ENCODE results near the gene SUN2.

The SUN2 gene

DNA sequence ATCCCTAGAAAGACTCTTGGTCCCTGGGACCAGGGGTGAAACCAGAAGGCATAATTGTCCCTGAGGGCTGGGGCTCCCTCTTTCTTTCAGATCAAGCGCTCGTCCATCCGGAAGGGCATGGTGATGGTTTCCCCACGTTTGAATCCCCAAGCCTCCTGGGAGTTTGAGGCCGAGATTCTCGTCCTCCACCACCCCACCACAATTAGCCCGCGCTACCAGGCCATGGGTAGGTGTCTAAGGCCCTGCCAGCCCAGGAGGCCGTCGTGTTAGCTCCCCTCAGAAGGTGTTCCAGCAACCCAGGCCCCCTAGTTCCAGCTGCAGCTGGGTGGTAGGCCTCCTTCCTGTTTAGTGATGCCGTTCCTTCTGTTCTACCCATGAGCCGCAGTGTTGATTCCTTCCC lies 28.7 kb downstream of the SUN2 start:
- Mint-ChIP-seq H3K4me3 (no peak overlapping the region), H3K9me3 (ENCODE audit: low read depth) (no peaks in the 10 kb centered on the region), H3K4me1 (ENCODE audit: low read depth) (peaks cover 9% of the 10 kb centered on the region), H3K27ac (no peak overlapping the region), H3K27me3 (no peaks in the 10 kb centered on the region), H3K36me3 (peaks cover 6% of the 10 kb centered on the region)

DNA sequence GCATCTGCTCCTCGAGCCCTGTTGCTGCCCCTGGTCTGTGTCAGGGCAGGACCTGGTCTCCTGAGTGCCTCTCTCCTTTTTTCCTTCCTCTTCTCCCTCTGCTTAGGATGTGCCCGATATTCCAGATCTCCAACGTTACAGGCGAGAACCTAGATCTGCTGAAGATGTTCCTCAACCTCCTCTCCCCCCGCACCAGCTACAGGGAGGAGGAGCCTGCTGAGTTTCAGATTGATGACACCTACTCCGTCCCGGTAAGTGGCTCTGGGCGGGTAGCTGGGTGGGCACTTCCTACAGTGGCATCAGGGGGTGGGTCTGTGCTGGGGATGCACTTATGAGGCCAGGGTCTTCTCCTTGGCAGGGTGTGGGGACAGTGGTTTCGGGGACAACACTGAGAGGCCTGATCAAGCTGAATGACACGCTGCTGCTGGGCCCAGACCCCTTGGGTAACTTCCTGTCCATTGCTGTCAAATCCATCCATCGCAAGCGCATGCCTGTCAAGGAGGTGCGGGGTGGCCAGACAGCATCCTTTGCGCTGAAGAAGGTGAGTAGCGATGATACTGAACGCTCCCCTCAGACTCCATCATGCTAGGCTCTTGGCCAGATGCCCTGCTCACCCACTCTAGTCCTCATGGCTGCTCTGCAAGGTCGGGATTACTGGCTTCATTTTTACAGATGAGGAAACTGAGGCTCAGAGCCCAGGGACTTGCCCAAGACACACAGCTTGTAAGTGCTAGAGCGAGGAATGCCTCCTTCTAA lies 29.7 kb downstream of the SUN2 start:
- peak overlapping the region; percentile 83 for H3K27ac Mint-ChIP-seq
- peaks cover 6% of the 10 kb centered on the region for H3K36me3 Mint-ChIP-seq
- H3K4me3 Mint-ChIP-seq: no peak overlapping the region
- peaks cover 7% of the 10 kb centered on the region for H3K4me1 Mint-ChIP-seq (ENCODE audit: low read depth)
- no peaks in the 10 kb centered on the region for H3K9me3 Mint-ChIP-seq (ENCODE audit: low read depth)
- no peaks in the 10 kb centered on the region for H3K27me3 Mint-ChIP-seq

DNA sequence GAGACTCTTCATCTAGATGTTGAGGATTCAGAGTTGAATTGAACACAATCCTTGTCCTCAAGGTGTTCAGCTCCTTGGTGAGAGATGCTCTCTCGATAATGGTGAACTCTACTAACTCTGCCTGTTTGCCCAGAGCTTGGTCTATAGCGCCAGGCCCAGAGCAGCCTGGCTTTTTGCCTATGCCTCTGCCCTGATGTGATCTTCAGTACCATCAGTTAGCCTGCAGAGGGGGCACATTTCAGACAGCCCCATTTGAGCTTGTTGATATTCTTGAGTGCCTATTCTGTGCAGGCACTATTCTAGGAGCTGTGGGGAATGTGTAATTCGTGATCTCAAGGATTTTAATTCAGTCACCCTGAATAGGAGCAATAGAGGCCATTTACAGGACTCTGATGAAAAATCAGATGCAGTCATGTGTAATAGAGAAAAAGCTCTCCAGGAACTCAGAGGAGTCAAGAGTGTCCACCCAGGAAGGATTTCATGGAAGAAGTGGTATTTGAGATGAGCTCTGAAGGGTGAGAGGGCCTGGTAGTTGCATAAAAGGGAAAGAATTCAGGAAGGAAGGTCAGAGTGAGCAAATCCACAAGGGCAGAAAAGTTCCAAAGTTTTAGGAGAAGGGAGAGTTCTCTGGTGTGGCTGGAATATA lies 30.7 kb downstream of the SUN2 start:
- no peaks in the 10 kb centered on the region for H3K9me3 Mint-ChIP-seq (ENCODE audit: low read depth)
- H3K36me3 Mint-ChIP-seq: peaks cover 6% of the 10 kb centered on the region
- no peaks in the 10 kb centered on the region for H3K27me3 Mint-ChIP-seq
- H3K4me3 Mint-ChIP-seq: no peak overlapping the region
- peaks cover 7% of the 10 kb centered on the region for H3K4me1 Mint-ChIP-seq (ENCODE audit: low read depth)
- H3K27ac Mint-ChIP-seq: peak overlapping the region; percentile 83

DNA sequence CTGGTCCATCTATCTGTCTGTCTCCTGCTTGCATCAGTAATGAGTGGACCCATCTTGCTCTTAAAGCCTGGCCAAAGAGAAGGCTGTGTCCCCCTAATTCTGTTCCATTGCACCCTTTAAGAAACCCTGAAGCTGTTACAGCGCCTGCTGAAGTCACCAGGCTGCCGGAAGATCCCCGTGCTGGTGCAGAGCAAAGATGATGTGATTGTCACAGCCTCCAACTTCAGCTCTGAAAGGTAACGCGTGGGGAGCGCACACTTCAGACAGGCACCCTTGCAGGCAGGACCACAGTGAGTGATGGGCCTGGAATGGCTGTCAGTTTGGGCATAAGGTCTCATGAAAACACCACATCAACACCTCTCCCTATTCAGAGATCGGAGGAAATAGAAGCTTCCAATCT lies 31.6 kb downstream of the SUN2 start:
- no peaks in the 10 kb centered on the region for H3K27me3 Mint-ChIP-seq
- no peak overlapping the region for H3K27ac Mint-ChIP-seq

DNA sequence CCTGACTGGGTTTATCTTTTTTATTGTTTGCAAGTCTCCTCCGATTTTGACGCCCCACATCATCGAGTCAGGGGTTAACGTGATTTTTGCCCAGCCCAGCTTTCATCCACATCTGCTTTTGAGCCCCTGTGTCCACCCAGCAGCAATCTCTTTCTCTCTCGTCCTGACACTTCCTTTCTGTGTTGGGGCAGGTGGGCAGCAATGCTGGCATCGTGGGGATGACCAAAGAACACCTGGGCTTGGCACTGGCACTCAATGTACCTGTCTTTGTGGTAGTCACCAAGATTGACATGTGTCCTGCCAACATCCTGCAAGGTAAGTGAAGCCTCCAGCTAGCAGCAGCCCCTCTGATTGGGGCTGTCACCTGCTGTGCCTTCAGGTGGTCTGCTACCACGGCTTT lies 34.2 kb downstream of the SUN2 start:
- no peak overlapping the region for H3K4me3 Mint-ChIP-seq
- H3K27me3 Mint-ChIP-seq: no peaks in the 10 kb centered on the region
- H3K27ac Mint-ChIP-seq: no peak overlapping the region
- H3K36me3 Mint-ChIP-seq: peaks cover 6% of the 10 kb centered on the region
- H3K9me3 Mint-ChIP-seq (ENCODE audit: low read depth): no peaks in the 10 kb centered on the region
- H3K4me1 Mint-ChIP-seq (ENCODE audit: low read depth): peaks cover 10% of the 10 kb centered on the region

More for the DNA sequence above, 31.6 kb downstream of the SUN2 start:
- H3K36me3 Mint-ChIP-seq: peaks cover 6% of the 10 kb centered on the region
- peaks cover 7% of the 10 kb centered on the region for H3K4me1 Mint-ChIP-seq (ENCODE audit: low read depth)
- no peaks in the 10 kb centered on the region for H3K9me3 Mint-ChIP-seq (ENCODE audit: low read depth)
- no peak overlapping the region for H3K4me3 Mint-ChIP-seq

DNA sequence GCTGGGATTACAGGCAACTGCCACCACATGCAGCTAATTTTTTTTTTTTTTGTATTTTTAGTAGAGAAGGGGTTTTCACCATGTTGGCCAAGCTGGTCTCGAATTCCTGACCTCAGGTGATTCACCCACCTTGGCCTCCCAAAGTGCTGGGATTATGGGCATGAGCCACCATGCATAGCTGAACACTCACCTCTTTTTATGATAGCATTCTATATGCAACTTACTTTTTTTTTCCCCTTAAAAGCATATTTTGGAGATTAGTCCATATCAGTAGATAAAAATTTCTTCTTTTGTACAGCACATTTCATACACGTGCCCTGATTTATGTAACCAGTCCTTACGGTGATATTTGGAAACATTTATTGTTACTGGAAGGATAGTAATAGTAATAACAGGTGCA lies 35.4 kb downstream of the SUN2 start:
- H3K27me3 Mint-ChIP-seq: no peaks in the 10 kb centered on the region
- no peaks in the 10 kb centered on the region for H3K9me3 Mint-ChIP-seq (ENCODE audit: low read depth)
- no peak overlapping the region for H3K27ac Mint-ChIP-seq
- H3K4me3 Mint-ChIP-seq: no peak overlapping the region
- peaks cover 6% of the 10 kb centered on the region for H3K36me3 Mint-ChIP-seq
- H3K4me1 Mint-ChIP-seq (ENCODE audit: low read depth): peaks cover 11% of the 10 kb centered on the region

DNA sequence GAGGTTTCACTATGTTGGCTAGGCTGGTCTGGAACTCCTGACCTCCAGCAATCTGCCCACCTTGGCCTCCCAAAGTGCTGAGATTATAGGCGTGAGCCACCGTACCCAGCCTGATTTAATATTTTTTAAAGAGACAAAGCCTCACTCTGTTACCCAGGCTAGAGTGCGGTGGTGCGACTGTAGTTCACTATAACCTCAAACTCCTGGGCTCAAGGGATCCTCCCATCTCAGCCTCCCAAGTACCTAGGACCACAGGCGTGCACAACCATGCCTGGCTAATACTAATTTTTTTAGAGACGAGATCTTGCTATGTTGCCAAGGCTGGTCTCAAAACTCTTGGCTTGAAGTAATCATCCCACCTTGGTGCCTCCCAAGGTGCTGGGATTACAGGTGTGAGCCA lies 36.6 kb downstream of the SUN2 start:
- Mint-ChIP-seq H3K4me1 (ENCODE audit: low read depth) (peaks cover 18% of the 10 kb centered on the region), H3K27me3 (no peaks in the 10 kb centered on the region), H3K36me3 (peaks cover 3% of the 10 kb centered on the region), H3K9me3 (ENCODE audit: low read depth) (no peaks in the 10 kb centered on the region), H3K27ac (no peak overlapping the region), H3K4me3 (no peak overlapping the region)

DNA sequence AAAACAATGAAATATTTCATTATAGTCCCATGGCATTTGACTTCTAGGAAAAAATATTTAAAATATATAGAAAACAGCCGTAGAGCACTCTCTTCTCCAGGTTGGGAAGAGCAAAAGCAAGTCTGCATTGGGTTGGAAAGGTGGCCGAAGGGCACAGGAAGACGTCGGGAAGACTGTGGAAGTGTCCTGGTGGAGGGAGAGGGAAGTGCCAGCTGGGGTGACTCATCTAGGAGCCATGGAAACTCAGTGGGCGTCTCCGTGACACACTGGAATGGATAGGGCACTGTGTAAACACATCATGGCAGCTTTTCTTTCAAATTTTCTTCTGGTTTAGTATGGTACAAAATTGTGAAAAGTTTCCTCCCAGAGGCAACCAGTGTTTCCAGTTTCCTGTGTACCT lies 37.4 kb downstream of the SUN2 start:
- Mint-ChIP-seq H3K9me3 (ENCODE audit: low read depth) (no peaks in the 10 kb centered on the region), H3K36me3 (peaks cover 3% of the 10 kb centered on the region), H3K27me3 (no peaks in the 10 kb centered on the region), H3K4me3 (no peak overlapping the region), H3K4me1 (ENCODE audit: low read depth) (peaks cover 24% of the 10 kb centered on the region), H3K27ac (peak overlapping the region; percentile 43)

DNA sequence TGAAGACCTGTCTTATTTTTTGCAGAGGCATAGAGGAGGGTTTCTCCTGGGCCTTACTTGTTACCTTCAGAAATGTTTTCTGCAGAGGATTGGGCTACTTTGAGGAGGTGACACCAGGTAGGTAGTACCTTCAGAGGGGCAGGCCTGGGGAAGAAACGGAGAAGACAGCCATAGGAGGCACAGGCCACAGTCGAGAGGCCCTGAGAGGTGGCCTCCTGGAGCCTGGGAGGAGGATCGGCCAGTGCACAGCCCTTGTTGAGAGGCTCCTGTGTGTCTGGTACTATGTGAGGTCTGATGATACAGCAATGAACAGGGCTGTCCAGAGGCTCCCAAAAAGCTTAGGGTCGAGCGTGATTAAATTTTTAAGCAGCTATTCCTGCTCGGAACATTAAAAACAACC lies 38.6 kb downstream of the SUN2 start:
- no peaks in the 10 kb centered on the region for H3K9me3 Mint-ChIP-seq (ENCODE audit: low read depth)
- no peak overlapping the region for H3K27ac Mint-ChIP-seq
- no peaks in the 10 kb centered on the region for H3K27me3 Mint-ChIP-seq
- H3K4me1 Mint-ChIP-seq (ENCODE audit: low read depth): peaks cover 36% of the 10 kb centered on the region
- peaks cover under 1% of the 10 kb centered on the region for H3K36me3 Mint-ChIP-seq
- no peak overlapping the region for H3K4me3 Mint-ChIP-seq

DNA sequence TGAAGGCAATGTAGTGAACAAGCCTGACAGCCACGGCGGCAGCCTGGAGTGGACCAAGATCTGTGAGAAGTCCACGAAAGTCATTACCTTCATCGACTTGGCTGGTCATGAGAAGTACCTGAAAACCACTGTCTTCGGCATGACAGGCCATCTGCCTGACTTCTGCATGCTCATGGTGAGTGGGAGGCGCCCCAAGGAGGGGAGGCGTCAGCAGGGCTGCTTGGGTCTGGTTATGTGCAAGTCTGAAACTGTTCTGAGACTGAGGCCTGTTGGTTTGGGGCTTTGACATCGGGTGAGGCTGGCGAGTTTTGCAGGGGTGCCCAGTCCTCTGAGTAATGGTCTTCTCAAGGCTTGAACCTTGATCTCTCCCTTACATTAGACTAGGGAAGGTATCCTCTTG lies 39.0 kb downstream of the SUN2 start:
- H3K9me3 Mint-ChIP-seq (ENCODE audit: low read depth): no peaks in the 10 kb centered on the region
- peaks cover 39% of the 10 kb centered on the region for H3K4me1 Mint-ChIP-seq (ENCODE audit: low read depth)
- no peak overlapping the region for H3K4me3 Mint-ChIP-seq
- H3K27ac Mint-ChIP-seq: no peak overlapping the region
- peaks cover 2% of the 10 kb centered on the region for H3K36me3 Mint-ChIP-seq
- H3K27me3 Mint-ChIP-seq: no peaks in the 10 kb centered on the region

DNA sequence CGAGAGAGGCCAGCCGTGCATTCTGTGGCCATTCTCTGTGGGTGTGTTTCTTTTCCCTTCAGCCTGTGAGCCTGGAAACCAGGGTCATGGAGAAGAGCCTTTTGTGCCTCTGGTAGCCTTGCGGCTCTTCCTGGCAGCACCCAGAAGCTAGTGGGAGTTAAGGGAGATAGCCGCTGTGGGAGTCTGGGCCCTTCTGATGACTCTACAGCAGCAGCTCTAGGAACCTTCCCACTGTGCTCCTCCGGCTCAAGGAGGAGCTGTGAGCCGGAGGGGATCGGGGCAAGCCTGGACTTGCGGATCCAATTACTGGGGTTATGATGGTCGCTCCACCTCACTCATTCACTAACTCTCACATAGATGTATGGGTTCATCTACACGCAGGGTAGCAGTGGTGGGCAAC lies 39.5 kb downstream of the SUN2 start:
- Mint-ChIP-seq H3K36me3 (peaks cover 2% of the 10 kb centered on the region), H3K9me3 (ENCODE audit: low read depth) (no peaks in the 10 kb centered on the region), H3K27ac (no peak overlapping the region), H3K27me3 (no peaks in the 10 kb centered on the region), H3K4me3 (no peak overlapping the region), H3K4me1 (ENCODE audit: low read depth) (peaks cover 39% of the 10 kb centered on the region)

DNA sequence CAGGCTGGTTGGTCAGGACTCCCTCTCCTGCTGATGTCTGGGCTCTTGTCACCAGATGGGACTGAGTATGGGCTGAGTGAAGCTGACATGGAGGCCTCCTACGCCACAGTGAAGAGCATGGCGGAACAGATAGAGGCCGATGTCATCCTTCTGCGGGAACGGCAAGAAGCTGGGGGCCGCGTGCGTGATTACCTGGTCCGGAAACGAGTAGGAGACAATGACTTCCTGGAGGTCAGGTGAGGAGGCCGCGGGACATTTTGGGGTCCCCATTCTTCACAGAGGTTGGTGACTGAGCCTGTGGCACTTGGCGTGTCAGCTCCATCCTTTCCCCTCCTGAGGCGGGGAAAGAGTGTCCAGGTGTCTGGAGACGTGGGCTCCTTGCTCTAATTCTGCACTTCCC lies 39.9 kb downstream of the SUN2 start:
- no peak overlapping the region for H3K27ac Mint-ChIP-seq

DNA sequence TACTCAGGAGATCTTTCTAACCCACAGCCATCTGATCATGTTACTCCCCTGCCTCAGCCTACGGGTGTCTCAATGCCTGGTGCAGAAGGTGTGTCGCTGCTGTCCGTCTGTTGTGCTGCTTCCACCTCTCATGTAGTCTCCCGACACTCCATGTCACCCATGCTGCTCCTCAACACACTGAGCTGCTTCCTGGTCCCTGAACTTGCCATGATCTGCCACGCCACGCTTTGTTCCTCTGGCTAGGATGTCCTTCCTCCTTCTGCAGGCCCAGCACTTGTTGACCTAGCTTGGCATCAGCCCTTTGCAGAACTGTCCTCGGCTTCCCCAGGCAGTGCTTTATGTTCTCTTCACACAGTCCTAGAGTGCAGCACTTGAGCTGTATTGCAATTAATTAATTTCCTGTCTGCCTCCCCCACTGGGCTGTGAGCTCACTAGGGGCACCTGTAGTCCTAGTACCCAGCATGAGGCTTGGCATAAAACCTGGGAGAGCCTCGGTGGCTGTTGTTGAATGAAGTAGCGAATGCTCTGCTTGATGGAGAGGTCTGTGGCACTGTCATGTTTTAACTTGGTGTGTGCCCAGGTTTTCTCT lies 40.5 kb downstream of the SUN2 start:
- Mint-ChIP-seq H3K27me3 (no peaks in the 10 kb centered on the region), H3K36me3 (peaks cover 2% of the 10 kb centered on the region), H3K27ac (peak overlapping the region; percentile 72), H3K9me3 (ENCODE audit: low read depth) (no peaks in the 10 kb centered on the region), H3K4me1 (ENCODE audit: low read depth) (peaks cover 48% of the 10 kb centered on the region), H3K4me3 (peak overlapping the region; percentile 40)

More for the DNA sequence above, 39.9 kb downstream of the SUN2 start:
- H3K36me3 Mint-ChIP-seq: peaks cover 2% of the 10 kb centered on the region
- no peaks in the 10 kb centered on the region for H3K9me3 Mint-ChIP-seq (ENCODE audit: low read depth)
- peaks cover 43% of the 10 kb centered on the region for H3K4me1 Mint-ChIP-seq (ENCODE audit: low read depth)
- H3K4me3 Mint-ChIP-seq: no peak overlapping the region
- no peaks in the 10 kb centered on the region for H3K27me3 Mint-ChIP-seq

DNA sequence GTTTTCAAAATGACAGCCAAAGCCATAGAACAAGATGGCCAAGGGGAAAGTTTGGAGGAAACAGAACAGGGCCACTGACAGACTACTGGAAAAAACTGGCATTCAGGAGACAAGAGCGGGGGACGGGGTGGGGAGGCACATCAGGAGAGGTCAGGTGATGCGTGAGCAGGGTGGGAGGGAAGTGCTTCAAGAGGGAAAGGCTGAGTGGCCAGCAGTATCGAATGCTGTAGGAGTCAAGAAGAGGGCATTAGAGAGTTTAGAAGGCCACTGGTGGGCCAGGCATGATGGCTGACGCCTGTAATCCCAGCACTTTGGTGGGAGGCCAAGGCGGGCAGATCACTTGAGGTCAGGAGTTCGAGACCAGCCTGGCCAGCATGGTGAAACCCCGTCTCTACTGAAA lies 41.9 kb downstream of the SUN2 start:
- H3K4me1 Mint-ChIP-seq (ENCODE audit: low read depth): peaks cover 58% of the 10 kb centered on the region
- no peaks in the 10 kb centered on the region for H3K27me3 Mint-ChIP-seq
- H3K27ac Mint-ChIP-seq: peak overlapping the region; percentile 48
- peaks cover 2% of the 10 kb centered on the region for H3K36me3 Mint-ChIP-seq
- no peaks in the 10 kb centered on the region for H3K9me3 Mint-ChIP-seq (ENCODE audit: low read depth)
- H3K4me3 Mint-ChIP-seq: no peak overlapping the region

DNA sequence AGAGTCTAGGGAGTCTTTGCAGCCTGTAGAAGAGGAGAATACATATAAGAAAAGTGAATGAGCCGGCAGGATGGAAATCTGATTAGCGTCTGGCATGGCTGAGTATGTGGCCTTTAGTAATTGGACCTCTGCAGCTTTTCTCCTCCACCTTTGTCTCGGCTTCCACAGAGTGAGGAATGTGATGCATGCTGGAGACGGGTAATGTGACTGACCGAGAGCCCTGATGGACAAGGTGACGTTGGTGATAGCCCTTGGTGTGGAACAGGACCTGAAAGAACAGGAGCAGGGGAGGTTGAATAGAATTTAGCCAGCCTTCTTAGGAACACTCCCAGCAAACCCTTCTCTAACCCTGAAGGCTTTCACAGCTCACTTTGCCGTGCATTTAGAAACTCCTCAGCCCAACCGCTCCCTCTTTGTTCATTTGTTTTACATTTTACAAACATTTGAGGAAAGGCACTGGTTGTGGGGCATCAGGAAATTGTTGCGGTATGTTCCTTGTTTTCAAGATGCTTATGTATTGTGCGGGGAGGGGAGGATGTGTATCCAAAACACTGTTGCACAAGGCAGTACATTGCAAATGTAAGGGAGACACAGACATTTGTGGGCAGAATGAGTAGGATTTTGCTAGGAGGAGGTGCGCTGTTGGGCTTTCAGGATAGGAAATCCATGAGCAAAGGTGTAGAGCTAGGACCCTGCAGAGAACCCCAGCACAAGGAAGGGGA lies 43.2 kb downstream of the SUN2 start:
- peaks cover 4% of the 10 kb centered on the region for H3K36me3 Mint-ChIP-seq

More for the DNA sequence above, 43.2 kb downstream of the SUN2 start:
- H3K4me1 Mint-ChIP-seq (ENCODE audit: low read depth): peaks cover 70% of the 10 kb centered on the region
- H3K9me3 Mint-ChIP-seq (ENCODE audit: low read depth): no peaks in the 10 kb centered on the region
- peak overlapping the region; percentile 54 for H3K27ac Mint-ChIP-seq
- H3K27me3 Mint-ChIP-seq: no peaks in the 10 kb centered on the region
- no peak overlapping the region for H3K4me3 Mint-ChIP-seq
